Urothelium cell line (cell line): ENCODE measurements around the gene ATP1A3.
A peak's percentile ranks its signal among the peaks of the same experiment; 100 is the strongest.
"Not testable (repeated sequence)": the region's sequence is repeated elsewhere in the genome, so short reads cannot be mapped to it uniquely, and the experiment has no call there.

Experiments used
- DNase-seq: peaks from one replicate; pipeline ENCODE4 v3.0.0; 2011; ENCODE audit warnings: low spot score, mixed read lengths
- FAIRE-seq: peaks from 2 replicates; lab custom pipeline; 2011; peaks lifted over from hg19 to GRCh38; lab: Jason Lieb, UNC

ATP1A3 gene

DNA sequence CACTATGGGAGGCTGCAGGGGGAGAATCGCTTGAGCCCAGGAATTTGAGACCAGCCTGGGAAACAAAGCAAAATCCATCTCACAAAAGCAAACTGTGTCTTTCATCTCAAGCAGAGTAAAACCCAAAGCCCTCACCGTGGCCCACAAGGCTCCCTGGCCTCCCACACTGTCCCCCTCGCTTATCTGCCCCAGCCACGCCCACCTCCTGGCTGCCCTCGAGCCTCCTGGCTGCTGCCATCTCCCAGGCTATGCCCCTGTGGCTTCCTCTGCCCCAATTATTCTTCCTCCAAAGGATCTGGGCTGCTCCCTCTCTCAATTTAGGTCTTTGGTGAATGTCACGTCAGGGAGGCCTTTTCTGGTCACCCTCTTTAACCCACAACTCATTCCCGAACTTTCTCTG is 38.5 kb downstream of the ATP1A3 start:
- FAIRE-seq, result no peak

GRCh38 chr19:41951686-41952172 is 42.3 kb downstream of the ATP1A3 start:
- DNase-seq (peak; percentile 83), FAIRE-seq (no peak)

More for the DNA sequence above, 38.5 kb downstream of the ATP1A3 start:
- DNase-seq, result no peak

- FAIRE-seq, result no peak
These were observed 46.9 kb downstream of the ATP1A3 start for GRCh38 chr19:41947091-41947490.

GRCh38 chr19:41945135-41945766 is 48.8 kb downstream of the ATP1A3 start:
- FAIRE-seq (no peak), DNase-seq (no peak)

More at GRCh38 chr19:41947091-41947490, 46.9 kb downstream of the ATP1A3 start:
- DNase-seq, result no peak

- DNase-seq (no peak), FAIRE-seq (no peak)
These were observed 49.7 kb downstream of the ATP1A3 start for GRCh38 chr19:41944336-41944735.

GRCh38 chr19:41941410-41942202 is 52.4 kb downstream of the ATP1A3 start:
- DNase-seq (no peak), FAIRE-seq (no peak)

- FAIRE-seq (no peak), DNase-seq (no peak)
These were observed 53.2 kb downstream of the ATP1A3 start for GRCh38 chr19:41940731-41941409.

- FAIRE-seq (no peak), DNase-seq (peak; percentile 80)
These were observed 53.9 kb downstream of the ATP1A3 start for GRCh38 chr19:41939861-41940730.

- DNase-seq, FAIRE-seq: not testable (repeated sequence)
These were observed 54.8 kb downstream of the ATP1A3 start for GRCh38 chr19:41939209-41939608.

GRCh38 chr19:41937525-41938468 is 56.2 kb downstream of the ATP1A3 start:
- DNase-seq (no peak), FAIRE-seq (no peak)

DNA sequence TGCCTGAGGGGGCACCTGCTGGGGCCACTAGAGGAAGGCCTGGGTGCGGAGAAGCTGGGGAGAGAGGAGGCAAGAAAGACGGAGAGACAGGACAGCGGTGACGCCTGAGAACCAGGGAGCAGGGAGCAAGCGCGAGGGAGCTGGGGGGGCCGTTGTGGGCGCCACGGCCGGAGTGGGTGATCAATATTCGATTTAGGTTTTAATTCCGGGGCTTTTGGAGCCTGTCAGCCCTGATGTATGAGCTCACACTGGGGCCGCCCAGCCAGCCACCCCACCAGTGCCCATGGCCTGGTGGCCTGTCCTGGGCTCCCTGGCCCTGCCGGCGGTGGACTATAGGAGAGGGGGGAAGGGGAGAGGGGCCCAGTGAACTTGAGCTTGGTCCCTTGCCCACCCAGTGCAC is 57.1 kb downstream of the ATP1A3 start:
- FAIRE-seq (no peak), DNase-seq (no peak)

DNA sequence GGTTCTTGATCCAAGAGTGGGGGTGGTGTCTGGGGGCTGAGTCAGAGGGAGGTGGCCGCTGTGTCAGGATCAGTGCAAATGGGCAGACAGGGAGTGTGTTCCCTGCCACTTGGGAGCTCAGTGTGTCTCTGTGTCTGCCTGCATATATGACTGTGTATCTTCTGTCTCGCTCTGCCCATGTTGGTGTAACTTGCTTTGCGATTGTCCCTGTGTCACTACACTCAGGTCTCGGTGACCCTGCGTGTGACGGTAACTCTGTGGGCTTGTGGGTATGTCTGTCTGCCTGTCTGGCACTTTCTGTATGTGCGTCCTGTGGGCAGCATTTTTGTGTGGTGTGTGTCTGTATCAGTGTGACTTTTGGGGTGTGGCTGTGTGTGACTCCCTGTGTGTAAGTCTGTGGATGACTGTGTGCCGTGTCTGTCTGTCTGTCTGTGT is 57.6 kb downstream of the ATP1A3 start:
- DNase-seq (no peak), FAIRE-seq (peak; percentile 73)

DNA sequence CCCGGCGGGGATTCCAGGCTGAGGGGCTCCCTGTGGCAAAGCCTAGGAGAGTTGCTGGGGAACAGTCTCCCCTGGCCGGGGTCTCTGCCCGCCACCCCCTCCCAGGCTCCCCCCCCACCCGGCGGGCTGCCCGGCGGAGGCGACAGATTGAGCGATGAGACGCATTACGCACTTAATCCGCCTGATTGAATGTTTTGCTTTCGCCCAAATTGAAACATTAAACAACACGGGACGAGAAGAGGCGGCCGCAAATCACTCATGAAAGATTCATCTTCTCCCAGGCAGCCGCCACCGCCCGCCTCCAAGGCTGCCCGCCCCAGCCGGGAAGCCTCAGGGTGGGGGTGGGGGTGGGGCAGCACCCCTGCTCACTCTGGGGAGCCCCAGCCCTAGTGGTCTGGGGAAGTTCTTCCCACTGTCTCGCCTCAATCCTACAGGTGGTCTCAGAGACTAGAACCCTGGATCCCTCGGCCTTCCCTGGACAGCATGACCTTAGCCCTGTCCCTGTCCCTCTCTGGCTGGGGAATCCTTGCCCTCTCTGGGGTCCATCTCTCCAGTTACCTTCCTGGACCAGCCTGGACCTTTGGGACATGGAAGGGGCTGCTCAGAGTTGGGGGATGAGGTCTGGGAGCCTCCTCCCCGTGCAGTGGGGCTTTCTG is 58.1 kb downstream of the ATP1A3 start:
- DNase-seq, result no peak
- FAIRE-seq, result no peak

GRCh38 chr19:41934849-41935374 is 59.1 kb downstream of the ATP1A3 start:
- FAIRE-seq, result no peak
- peak; percentile 82 for DNase-seq

- FAIRE-seq, result peak; percentile 42
- no peak for DNase-seq
These were observed 60.2 kb downstream of the ATP1A3 start for GRCh38 chr19:41933693-41934426.

DNA sequence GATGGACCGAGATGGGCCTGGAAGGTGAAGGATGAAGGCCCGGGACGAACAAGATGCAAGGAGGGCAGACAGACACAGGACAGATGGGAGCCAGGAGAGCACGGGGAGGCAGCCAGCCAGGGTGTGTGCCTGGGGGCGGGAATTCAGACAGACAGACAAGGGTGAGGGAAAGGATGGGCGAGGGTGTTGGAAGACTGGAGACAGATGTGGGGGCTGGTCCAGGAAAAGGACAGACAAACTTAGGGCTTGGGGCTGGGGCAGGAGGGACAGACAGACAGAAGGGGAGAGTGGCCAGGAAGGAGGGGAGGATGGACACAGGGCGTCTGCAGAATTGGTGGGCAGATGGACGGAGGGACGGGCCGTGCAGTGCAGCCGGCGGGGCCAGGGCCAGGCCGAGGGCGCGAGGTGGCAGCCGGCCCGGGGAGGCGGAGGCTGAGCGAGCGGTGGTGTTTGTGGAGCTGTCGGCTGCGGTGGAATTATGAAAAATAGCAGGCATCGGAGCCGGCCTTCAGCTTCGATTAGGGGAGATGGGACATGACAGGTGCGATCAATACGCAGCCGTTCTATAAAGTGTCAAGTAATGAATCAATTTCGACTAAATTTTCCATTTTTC is 61.2 kb downstream of the ATP1A3 start:
- FAIRE-seq, result no peak
- no peak for DNase-seq

DNA sequence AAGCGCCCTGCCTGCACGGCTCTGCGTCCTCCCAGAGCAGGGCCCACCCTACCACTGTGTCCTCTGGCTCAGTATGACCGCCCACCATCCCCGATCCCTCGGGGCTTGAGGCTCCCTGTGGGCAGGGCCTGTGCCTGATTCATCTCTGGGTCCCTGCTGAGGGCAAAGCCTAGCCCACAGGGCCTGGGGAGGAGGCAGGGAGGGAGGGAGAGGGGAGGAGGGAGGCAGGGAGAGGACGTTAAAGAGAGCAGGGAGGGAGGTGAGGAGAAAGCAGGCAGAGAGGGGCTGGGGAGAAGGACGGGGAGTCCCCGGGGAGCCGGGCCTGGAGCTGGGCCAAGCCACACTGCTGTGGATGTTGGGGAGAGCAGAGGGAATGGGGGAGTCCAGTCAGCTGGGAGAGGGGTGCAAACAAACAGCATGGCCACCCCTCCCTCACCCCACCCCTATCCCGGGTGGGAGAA is 61.7 kb downstream of the ATP1A3 start:
- no peak for FAIRE-seq
- DNase-seq, result no peak
